T47D (cell line): ENCODE measurements around the gene IL11RA.

Source experiments
- DNase-seq, 2 experiments: peaks; one replicate each; pipeline versions ENCODE4 v3.0.0 to v3.0.0-alpha.2; 2011 to 2012; ENCODE audit warnings: low read depth in 1 of 2, low spot score in 1 of 2
- JUND ChIP-seq: IDR thresholded peaks from 2 replicates; pipeline ENCODE4 v1.6.1; 2012; ENCODE audit warnings: low read depth
- in situ Hi-C: cut with HindIII; loops from 2 replicates; pipeline ENCODE4 v1.10.0; 2016; ENCODE audit warnings: low sequenced_read_pairs, low pct_unique_long_range_greater_than_20kb

IL11RA gene

DNA sequence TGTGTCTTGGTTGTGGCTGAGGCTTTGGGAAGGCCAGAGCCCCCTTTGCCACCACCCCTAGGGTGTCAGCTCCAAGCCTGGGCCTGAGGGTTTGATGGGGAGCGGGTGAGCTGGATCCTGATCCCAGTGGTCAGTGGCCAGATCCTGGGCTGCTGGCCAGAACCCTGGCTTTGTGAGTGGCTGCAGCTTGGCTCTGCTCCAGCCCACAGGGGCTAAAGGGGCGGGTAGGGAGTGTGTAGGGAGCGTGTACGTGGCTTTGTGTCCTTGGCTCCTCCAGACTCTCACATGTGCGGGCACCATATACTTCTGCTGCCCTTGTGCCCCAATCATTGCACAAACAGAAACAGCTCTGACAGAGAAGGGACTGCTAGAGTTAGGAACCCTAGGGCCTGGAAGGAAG is 1.2 kb upstream of the IL11RA start:
- DNase-seq, result no peak
- TF ChIP-seq JUND, result no peak
- in situ Hi-C loops, result no loop called here

DNA sequence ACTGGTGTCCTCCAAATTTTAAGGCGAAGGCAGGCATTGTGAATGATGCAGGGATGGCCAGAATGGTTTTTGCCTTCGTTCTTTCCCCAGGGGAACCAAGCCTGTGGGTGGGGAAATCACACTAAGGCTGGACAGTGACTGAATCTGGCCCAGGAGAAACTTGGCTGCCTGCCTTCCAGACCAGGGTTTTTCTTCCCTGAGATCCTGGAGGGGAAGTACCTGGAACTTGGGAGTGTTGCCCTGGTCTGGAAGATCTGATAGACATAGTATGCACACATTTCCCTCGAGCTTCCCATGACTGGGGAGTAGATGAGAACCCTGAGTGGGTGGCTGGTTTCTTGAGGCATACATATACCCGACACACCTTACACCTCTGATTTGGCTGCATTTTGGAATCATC is 664 bp upstream of the IL11RA start:
- no peak for DNase-seq
- no peak for TF ChIP-seq JUND
- in situ Hi-C loops, result no loop called here

DNA sequence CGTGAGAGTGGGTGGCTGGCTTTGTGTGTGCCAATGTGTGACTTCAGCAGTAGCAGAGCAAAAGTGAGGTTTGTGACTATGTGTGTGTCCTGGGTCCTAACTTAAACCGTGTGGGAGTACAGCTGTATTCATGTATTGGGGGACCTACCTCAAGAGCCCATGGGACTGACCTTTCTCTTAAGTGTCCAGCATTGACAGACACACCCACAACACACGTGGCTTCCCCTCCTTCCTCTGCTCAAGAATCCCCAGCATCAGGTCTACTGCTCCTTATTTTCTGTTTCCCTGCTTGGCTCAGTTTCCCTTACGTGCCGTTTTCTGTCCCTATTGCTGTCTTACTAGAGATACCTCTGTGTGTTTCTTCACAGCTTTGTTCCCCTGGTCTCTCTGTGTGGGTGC is 616 bp downstream of the IL11RA start:
- in situ Hi-C loops, result no loop called here
- no peak for TF ChIP-seq JUND
- DNase-seq, result no peak

DNA sequence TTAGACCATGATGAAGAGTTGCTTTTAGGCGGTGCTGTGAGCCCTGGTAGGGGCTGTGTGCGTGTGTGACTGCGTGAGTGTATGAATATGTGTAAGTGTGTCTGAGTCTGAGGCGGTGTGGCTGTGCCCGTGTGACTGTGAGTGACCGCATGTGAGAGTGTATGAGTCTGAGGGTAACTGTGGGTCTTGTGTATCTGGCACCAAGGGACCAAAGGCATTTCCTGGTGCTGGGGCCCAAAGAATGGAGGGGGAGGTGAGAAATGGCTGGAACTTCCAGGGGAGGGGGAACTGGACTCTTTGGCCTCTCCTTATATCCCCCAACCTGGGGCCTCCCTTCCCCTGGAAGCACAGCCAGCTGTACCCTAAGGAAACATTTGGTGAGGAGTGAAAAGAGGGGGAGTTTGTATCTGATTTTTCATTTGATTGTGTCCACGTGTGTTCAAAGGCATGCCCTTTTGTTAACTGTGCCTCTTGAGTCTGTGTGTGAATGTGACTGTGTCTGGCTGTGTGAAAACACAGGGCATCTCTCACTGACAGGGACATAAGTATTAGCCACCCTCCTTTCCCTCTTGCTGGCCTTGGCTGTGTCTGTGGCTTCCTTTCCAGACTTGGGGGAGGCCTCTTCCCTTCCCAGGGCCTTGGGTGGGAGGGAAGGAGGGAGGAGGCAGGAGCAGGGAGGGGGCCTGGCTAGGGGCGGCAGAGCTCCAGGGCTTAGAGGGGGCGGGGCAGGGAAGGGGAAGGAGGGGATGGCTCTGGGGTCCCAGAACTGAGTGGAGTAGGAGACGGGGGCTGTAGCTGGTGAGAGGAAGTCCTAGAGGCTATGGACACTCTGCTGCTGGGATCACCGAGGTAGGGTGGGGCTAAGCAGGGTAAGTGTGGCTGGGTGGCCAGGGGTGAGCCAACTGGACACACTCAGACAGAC is 1.4 kb downstream of the IL11RA start:
- TF ChIP-seq JUND, result no peak
- no peak for DNase-seq
- in situ Hi-C loops, result no loop called here

DNA sequence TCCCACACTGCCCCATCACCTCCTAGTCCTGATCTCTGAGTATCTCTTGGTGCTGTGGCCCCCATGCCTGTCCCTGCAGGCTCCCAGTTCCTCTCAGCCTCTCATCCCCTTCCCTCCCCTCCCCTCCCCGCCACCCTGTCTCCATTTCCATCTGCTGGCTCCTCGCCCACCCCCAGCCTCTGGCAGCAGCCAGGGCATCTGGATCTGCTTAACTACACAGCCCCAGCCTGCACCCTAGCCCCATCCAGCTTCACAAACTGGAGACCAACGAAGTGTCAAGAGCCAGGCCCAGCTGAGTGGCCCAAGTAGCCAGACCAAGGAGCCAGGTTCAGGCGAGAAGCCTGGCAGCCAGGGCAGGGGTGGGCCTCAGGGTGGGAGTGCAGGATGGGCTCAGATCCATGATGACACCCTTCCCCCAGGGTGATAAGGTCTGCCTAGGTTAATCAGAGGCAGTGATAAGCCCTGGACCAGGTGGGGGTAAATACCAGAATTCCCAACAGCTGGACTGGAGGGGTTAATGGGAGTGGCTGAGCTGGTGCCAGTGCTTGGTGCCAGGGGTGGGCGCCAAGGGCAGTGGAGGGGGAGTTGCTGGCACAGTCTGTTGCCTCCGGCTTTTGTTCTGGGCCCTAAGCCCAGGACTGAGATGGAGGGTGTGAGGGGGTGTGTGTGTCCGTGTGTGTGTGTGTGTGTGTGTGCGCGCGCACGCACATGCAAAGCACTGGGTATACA is 2.5 kb downstream of the IL11RA start:
- no peak for DNase-seq
- TF ChIP-seq JUND, result no peak
- in situ Hi-C loops, result no loop called here

DNA sequence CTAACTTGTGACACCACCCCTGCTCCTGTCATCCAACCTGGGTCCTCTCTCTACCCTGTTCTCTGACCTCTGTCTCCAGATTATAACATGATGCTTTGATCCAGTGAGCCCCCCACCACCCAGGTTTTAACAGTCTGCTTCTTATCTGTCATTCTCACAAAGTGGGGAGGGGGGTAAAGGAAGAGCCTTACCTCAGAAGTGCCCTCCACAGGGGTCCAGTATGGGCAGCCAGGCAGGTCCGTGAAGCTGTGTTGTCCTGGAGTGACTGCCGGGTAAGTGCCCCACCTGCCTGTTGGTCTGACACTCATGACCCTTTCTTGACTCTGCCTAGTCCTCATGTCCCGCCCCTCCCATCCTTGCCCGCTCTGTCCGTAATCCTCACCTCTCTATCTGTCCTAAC is 3.4 kb downstream of the IL11RA start:
- no peak for DNase-seq
- in situ Hi-C loops, result no loop called here
- no peak for TF ChIP-seq JUND

DNA sequence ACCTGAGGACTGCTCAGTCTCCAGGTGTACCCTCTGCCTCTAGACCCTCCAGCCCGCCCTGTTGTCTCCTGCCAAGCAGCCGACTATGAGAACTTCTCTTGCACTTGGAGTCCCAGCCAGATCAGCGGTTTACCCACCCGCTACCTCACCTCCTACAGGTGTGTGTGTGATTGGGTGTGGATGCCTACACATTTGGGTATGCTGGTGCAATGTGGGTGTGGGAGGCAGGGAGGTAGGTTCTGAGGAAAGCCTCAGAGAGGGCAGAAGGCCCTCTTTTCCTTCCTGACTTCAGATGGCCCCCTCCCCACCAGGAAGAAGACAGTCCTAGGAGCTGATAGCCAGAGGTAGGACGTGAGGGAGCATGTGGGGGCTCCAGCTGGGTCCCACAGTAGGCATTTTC is 5.0 kb downstream of the IL11RA start:
- in situ Hi-C loops, result no loop called here
- no peak for TF ChIP-seq JUND
- DNase-seq, result no peak

DNA sequence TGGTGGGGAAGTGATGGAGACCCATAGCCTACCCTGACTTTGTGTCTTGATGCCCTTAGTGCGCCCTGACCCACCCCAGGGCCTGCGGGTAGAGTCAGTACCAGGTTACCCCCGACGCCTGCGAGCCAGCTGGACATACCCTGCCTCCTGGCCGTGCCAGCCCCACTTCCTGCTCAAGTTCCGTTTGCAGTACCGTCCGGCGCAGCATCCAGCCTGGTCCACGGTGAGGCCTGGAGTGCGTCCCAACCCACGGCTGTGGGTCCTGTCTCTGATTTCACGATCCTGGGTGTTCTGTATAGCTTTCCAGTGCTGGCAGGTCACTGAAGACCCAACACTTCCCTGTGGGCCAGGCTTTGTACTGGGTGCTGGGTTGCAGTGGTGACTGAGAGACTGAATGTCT is 6.5 kb downstream of the IL11RA start:
- no peak for TF ChIP-seq JUND
- no peak for DNase-seq

DNA sequence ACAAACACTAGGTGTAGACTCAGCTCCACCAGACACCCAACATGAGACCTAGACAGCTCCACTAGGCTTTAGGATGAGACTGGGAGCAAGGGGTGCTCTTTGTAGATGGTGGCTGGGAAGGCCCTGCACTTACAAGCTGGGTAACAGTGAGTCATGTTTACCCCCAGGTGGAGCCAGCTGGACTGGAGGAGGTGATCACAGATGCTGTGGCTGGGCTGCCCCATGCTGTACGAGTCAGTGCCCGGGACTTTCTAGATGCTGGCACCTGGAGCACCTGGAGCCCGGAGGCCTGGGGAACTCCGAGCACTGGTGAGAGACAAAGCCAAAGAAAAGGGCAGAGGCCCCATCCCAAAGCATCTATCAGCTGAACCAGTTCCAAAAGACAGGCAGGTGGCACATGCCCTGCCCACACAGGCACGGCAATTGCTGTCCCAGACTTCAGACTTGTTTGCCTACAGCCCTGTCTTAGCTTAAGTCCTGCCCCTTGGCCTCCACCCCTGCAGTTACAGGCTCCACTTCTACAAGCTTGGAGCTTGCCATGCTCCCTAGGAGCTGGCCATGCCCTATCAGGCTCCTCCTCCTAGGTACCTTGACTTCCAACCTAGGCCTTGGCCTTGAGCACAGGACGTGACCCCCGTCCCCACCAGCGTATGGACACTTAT is 7.7 kb downstream of the IL11RA start:
- DNase-seq, result no peak
- in situ Hi-C loops, result no loop called here
- TF ChIP-seq JUND, result no peak

More for the DNA sequence above, 6.5 kb downstream of the IL11RA start:
- in situ Hi-C loops, result no loop called here

DNA sequence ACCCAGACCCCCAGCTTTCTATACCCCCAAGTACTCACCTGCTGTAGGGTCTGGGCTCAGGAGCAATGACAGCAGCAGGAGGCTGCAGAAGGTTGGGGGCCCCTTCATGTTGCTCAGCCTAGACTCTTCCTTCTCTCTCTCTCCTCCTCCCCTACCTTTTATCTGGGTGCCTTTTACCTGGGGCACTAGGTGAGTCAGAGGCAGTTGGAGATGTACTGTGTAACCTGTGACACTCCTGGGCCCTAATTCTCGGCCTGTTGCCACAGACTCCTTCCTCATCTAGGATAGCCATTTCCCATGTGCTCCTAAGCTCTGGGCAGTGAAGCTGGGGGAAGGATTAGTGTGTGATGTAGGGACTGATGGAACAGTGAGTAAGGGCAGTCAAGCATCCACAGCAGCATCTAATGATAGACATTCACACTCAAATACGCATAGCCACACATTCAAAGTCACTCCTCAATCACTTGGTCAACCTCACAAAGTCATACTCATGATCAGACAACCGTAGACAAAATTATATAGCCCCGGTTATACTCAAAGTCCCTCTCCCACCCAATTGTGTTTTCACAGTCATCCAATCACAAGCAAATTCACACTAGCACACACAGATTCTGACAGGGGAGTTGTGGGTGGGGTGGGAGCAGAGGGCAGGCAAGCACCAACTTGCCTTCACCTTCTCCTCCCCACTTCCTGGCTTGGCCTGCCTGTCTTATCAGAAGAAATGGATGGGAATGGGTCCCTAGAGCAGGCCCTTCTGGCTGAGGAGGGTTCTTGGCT is 10.7 kb downstream of the IL11RA start, which contains the start of gene CCL27:
TSS of gene CCL27 (minus strand) at position 132 of the 777 bp plus-strand sequence. CDS start at position 108, 24 bp downstream.
- in situ Hi-C loops, result no loop called here
- TF ChIP-seq JUND, result no peak
- no peak for DNase-seq

DNA sequence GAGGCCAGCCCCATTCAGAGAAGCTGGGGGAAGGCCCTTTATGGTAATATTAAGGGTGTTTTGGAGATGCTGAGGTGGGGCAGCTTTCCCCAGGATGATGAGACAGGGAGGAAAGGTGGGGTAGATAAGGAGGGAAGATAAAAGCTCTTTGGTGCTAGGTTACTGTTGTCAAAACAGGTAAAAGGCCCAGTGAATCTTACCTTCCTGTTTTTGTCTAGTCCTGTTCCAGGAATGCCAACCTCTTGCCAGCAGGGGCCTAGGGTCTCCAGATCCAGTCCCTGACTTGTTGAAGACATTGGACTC is 11.3 kb downstream of the IL11RA start:
- DNase-seq, result no peak
- in situ Hi-C loops, result no loop called here
- no peak for TF ChIP-seq JUND
